Measurements from ENCODE around the gene GBP2.
"Not testable (repeated sequence)": the region's sequence is repeated elsewhere in the genome, so short reads cannot be mapped to it uniquely, and the experiment has no call there.

GBP2 gene

DNA sequence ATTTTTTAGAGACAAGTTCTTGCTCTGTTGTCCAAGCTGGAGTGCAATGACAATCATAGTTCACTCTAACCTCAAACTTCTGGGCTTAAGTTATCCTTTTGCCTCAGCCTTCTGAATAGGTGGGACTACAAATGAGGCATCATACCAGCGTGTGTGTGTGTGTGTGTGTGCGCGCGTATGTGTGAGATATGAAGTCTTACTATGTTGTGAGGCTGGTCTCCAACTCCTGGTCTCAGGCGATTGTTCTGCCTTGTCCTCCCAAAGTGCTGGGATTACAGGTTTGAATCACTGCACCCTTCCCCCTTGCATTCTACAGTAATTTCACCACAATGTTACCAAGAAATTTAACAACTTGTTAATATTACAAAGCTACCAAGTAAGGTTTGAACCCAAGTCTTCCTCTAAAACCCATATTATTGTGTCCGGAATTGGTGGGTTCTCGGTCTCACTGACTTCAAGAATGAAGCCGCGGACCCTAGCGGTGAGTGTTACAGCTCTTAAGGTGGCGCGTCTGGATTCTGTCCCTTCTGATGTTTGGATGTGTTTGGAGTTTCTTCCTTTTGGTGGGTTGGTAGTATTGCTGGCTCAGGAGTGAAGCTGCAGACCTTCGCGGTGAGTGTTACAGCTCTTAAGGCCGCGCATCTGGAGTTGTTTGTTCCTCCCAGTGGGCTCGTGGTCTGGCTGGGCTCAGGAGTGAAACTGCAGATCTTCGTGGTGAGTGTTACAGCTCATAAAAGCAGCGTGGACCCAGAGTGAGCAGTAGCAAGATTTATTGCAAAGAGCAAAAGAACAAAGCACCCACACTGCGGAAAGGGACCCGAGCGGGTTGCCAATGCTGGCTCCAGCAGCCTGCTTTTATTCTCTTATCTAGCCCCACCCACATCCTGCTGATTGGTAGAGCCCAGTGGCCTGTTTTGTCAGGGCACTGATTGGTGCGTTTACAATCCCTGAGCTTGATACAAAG, 970 bp upstream of the GBP2 start:
- DNase-seq (ENCODE audit: low spot score): not testable (repeated sequence)

DNA sequence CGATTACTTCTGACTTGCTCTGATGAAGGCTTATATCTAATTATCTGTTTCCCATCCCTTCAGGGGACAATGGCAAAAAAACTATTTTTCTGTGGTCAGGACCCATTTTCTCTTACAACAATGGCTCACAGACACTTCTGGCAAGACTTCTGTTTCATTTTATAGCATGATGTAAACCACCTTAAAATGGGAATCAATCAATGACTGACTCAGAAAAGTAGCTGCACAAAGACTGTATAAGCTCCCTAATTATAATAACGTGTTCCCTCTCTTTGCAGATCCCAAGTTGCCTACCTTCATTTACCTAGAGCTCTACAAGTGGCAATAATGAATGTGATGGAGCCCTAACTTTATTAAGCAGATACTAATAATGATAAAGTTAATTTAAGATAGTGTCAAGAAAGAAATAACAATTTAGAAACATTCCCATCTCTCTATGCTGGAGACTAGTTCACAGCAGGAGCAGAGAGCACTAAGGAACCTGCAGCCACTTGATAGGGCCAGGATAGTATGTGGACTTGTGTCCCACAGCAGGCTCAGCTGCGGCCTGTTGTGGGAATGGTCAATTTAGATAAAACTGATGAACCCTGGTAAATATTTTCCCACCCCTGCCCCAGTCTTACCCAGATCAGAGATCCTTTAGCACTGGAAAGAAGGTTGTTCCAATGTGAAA, 538 bp downstream of the GBP2 start:
- peak; percentile 13 for DNase-seq (ENCODE audit: low spot score)

- no peak for DNase-seq (ENCODE audit: low spot score)
Observed at GRCh38 chr1:89121641-89122040, 4.3 kb downstream of the GBP2 start.

DNA sequence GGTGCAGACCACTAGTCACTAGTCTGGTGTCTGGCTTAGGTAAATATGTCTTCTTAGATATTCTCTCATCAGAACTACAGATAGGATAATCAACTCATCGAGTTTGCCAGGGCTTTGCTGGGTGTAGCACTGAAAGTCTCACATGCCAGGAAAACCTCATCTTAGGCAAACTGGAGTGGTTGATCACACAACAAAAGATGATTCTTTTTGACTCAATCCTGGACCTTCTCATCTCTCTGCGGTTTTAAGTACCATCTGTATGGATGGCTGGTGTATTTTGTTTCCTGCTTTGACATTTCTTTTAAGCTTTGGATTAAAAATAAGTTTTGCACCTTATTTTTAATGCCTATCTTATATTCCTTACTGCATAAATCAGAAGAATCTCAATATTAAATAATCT, 11.3 kb downstream of the GBP2 start:
- no peak for DNase-seq (ENCODE audit: low spot score)

- DNase-seq (ENCODE audit: low spot score): no peak
Observed at GRCh38 chr1:89112871-89113613, 12.9 kb downstream of the GBP2 start.

DNA sequence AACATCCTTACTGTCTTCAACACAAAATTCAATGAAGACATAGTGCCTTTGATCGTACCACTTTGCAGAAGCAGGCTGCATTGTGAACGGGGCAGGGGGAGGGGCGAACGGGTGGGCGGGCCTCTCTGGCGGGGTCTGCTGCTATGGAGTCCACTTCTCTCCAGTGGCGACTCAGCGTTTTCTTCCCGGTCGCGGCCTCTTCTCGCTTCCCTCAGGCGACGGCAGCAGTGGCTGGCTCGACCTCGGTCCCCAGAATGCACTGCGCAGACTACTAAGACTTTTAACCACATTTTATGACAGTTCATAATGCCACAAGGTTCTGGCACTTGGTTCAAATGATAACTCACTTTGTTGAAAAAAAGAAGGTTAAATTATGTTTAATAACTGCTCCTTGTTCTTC, 21.2 kb downstream of the GBP2 start:
- no peak for DNase-seq (ENCODE audit: low spot score)

- no peak for DNase-seq (ENCODE audit: low spot score)
Observed at GRCh38 chr1:89104147-89104546, 21.8 kb downstream of the GBP2 start.

DNA sequence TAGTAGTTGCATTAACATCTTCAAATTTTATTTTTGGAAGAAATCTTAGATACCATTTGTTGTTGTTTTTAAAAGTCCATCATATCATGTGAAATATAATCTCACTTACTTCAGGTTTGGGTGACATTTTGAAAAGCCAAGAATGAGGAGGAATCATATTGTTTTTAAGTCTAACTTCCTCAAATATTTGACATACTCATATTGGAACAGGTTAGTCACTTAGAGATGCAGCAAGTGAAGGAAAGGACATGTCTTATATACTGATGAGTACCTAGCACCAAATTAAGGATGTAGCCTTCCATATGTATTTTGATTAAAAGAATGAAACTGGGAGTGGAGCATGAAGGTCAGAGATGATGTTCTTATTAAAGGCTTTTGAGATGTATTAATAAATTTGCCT, 23.9 kb downstream of the GBP2 start:
- no peak for DNase-seq (ENCODE audit: low spot score)

DNA sequence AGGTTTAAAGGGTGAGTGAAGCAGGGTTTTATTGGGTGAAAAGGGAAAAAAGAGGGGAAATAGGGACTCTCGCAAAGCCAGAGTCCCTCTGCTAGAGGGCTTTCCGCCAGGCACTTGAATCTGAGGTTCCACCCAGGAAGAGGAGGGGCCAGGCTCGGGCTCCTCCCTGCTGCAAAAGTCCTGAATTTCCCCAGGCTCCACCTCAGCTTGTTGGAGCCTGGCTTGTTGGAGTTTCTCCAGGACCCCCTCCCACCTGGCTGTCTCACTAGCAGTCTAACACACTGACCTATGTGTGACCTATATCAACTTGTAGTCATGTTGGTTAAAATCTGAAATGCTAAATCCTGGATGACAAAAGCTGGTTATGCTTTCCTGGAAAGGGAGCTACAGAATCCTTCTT, 25.5 kb downstream of the GBP2 start:
- no peak for DNase-seq (ENCODE audit: low spot score)

DNA sequence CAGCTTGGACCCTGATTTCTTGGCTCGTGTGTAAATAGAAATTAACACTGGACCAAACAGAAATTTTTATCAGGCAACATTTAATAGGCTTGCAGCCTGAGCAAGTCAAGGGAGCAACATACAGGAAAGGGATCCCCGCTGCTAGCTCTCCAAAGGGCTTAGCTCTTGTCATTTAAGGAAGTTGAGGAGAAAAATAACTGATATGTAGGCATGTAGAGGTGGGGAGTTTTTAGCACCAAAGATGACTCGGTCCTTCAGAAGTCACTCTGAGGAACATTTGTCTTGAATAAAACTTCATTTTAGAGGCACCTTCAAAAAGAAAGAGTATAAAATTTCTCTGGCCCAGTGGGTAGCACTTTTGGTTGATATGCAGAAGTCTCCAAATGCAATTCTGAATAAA, 27.1 kb downstream of the GBP2 start:
- DNase-seq (ENCODE audit: low spot score): no peak

DNA sequence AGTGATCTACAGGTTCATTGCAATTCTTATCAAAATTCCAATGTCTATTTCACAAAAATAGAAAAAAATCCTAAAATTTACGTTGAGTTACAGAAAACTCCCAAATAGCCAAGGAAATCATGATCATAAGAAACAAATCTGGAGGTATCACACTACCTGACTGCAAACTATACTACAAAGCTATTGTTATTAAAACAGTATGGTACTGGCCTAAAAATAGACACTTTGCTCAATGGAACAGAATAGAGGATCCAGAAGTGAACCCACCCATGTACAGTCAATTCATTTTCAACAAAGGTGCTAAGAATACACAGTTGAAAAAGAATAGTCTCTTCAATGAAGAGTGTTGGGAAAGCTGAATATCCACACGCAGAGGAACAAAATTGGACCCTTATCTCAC, 30.2 kb downstream of the GBP2 start:
- DNase-seq (ENCODE audit: low spot score): no peak

DNA sequence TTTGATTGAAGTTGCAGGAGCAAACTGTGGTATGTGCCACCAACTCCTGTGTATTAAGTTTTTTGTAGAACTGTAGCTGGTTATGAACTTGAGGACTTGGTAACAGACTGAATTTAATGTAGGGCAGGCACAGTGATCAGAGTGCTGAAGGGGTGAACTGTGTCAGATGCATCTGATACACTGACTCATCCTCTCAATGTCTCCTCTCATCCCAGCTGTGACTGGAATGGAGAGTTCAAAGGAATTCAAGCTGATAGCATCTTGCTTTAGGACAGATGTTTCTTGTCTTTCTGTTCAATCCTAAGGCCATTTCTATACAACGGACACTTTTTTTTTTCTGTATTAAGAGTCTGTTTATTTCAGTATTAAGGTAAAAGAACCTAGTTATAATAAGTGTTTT, 36.0 kb downstream of the GBP2 start:
- no peak for DNase-seq (ENCODE audit: low spot score)

DNA sequence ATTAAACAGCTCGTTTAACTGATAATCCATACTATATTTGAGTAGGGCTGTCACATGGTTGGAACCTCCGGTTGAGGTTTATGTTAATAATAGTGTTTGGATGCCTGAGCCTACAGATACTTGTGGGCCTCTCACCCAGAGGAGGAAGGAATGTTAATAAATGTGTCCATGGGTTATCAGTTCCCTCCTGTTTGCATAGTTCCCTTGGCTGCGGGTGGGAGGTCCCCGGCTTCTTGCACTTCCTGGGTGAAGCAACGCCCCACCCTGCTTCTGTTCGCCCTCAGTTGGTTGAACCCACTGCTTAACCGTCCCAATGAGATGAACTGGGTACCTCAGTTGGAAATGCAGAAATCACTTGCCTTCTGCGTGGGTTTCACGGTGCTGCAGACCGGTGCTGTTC, 37.3 kb downstream of the GBP2 start:
- no peak for DNase-seq (ENCODE audit: low spot score)

DNA sequence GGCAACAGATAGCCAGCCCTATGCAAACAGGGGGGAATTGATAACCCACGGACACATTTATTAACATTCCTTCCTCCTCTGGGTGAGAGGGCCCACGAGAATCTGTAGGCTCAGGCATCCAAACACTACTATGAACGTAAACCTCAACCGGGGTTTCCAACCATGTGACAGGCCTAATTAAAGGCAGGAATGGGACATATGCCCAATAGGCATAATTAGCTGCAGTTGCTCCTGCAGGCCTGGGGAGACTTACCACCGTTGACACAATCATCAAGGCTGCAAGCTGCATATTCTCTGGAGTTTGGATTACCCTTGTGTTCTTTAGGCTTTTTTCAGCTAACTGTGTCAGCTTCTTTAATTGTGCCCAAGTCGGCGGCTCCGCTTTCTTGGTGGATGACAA, 38.7 kb downstream of the GBP2 start:
- DNase-seq (ENCODE audit: low spot score): no peak

GRCh38 chr1:89085781-89086180, 40.1 kb downstream of the GBP2 start:
- no peak for DNase-seq (ENCODE audit: low spot score)

GRCh38 chr1:89081005-89081404, 44.9 kb downstream of the GBP2 start:
- no peak for DNase-seq (ENCODE audit: low spot score)

DNA sequence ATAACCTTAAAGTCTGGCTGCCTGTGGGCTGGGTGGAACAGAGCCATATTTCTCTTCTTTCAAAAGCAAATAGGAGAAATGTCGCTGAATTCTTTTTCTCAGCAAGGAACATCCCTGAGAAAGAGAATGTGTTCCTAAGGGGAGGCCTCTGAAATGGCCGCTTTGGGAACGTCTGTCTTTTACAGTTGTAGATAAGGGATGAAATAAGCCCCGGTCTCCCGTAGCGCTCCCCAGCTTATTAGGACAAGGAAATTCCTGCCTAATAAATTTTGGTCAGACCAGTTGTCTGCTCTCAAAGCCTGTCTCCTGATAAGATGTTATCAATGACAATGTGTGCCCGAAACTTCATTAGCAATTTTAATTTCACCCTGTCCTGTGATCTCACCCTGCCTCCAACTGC, 45.8 kb downstream of the GBP2 start:
- DNase-seq (ENCODE audit: low spot score): not testable (repeated sequence)

- not testable (repeated sequence) for DNase-seq (ENCODE audit: low spot score)
Observed at GRCh38 chr1:89072466-89073065, 53.3 kb downstream of the GBP2 start.

DNA sequence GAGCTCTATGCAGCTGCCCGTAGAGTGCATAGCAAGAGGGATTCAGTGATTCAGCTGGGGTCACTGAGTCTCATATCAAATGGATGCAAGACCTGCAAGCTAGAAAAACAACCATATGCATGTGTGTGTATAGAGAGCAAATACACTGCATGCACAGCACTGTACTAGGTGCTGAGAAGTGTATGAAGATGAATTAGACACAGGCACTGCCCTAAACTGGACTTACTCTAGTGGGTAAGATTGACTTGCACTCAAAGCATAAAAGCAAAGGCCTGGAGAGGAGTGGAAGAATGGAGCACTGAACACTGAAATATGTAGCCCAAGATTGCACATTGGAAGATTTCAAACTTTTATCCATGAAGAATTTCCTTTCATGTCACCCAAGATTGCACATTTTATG, 55.4 kb downstream of the GBP2 start:
- DNase-seq (ENCODE audit: low spot score): no peak

GRCh38 chr1:89069951-89070350, 56.0 kb downstream of the GBP2 start:
- no peak for DNase-seq (ENCODE audit: low spot score)

DNA sequence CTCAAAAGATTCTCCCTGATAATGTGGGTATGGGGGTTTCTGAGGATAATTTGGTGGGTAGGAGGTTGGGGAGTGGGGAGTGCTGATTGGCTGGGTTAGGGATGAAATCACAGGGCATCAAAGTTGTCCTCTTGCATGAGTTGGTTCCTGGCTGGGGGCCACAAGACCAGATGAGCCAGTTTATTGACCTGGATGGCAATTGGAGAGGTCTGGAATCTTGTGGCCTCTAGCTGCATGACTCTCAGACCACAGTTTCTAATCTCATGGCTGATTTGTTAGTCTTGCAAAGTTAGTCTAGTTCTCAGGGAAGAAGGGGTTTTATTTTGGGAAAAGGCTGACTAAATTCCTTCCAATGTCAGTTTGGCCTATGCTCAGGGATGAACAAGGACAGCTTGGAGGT, 57.6 kb downstream of the GBP2 start:
- peak; percentile 44 for DNase-seq (ENCODE audit: low spot score)

Data from AG08396 (cell line).